Fibroblast of skin of right quadriceps (primary cell): Measurements from ENCODE around the gene SYPL1.

Experiments used
- DNase-seq: peaks from one replicate; pipeline ENCODE4 v3.0.0-alpha.2; 2013

SYPL1 gene

GRCh38 chr7:106089647-106090046 is 22.5 kb downstream of the SYPL1 start:
- DNase-seq: no peak

- no peak for DNase-seq
Observed at GRCh38 chr7:106088014-106088413, 24.1 kb downstream of the SYPL1 start.

GRCh38 chr7:106086062-106086461 is 26.1 kb downstream of the SYPL1 start:
- no peak for DNase-seq

GRCh38 chr7:106085015-106085414 is 27.1 kb downstream of the SYPL1 start:
- no peak for DNase-seq

- DNase-seq: no peak
Observed at GRCh38 chr7:106083717-106084116, 28.4 kb downstream of the SYPL1 start.

- no peak for DNase-seq
Observed at GRCh38 chr7:106082087-106082854, 29.8 kb downstream of the SYPL1 start.

GRCh38 chr7:106080300-106080987 is 31.7 kb downstream of the SYPL1 start:
- no peak for DNase-seq

GRCh38 chr7:106076537-106076936 is 35.6 kb downstream of the SYPL1 start:
- DNase-seq: no peak

- no peak for DNase-seq
Observed at GRCh38 chr7:106075937-106076336, 36.2 kb downstream of the SYPL1 start.

- no peak for DNase-seq
Observed at GRCh38 chr7:106074257-106074656, 37.9 kb downstream of the SYPL1 start.

GRCh38 chr7:106073701-106074100 is 38.4 kb downstream of the SYPL1 start:
- DNase-seq: no peak

- DNase-seq: no peak
Observed at GRCh38 chr7:106072715-106073091, 39.4 kb downstream of the SYPL1 start.

- DNase-seq: no peak
Observed at GRCh38 chr7:106071999-106072714, 40.0 kb downstream of the SYPL1 start.

GRCh38 chr7:106071356-106071998 is 40.6 kb downstream of the SYPL1 start:
- DNase-seq: no peak

- DNase-seq: no peak
Observed at GRCh38 chr7:106070567-106071254, 41.4 kb downstream of the SYPL1 start.

- DNase-seq: no peak
Observed at GRCh38 chr7:106070201-106070551, 41.9 kb downstream of the SYPL1 start.

GRCh38 chr7:106069471-106070200 is 42.5 kb downstream of the SYPL1 start:
- DNase-seq: no peak

GRCh38 chr7:106068986-106069385 is 43.1 kb downstream of the SYPL1 start:
- no peak for DNase-seq

GRCh38 chr7:106068538-106068961 is 43.6 kb downstream of the SYPL1 start:
- no peak for DNase-seq

GRCh38 chr7:106067678-106068077 is 44.4 kb downstream of the SYPL1 start:
- no peak for DNase-seq

- peak; percentile 15 for DNase-seq
Observed at GRCh38 chr7:106065575-106066500, 46.3 kb downstream of the SYPL1 start.
